Transverse colon (tissue), 4 donors: ENCODE data around the gene POLRMT.

Experiments
- CTCF ChIP-seq, 5 experiments: fragments of 200-600 bp in 3 of 5; fragments of 450-650 bp in 2 of 5; sonication (generic) in 3 of 5; IDR thresholded peaks; 1 replicate in 2 of 5; 2 replicates in 3 of 5; pipeline ENCODE4 v1.5.1; 2016 to 2017; ENCODE audit warnings: antibody characterized with exemption in 5 of 5, inconsistent platforms in 3 of 5, mild to moderate bottlenecking in 2 of 5, moderate library complexity in 1 of 5
- POLR2A ChIP-seq: fragments of 450-650 bp; IDR thresholded peaks from one replicate; pipeline ENCODE4 v1.6.1; 2016; ENCODE audit warnings: antibody characterized with exemption, mild to moderate bottlenecking, moderate library complexity
- POLR2AphosphoS5 ChIP-seq, 3 donors: sonication (generic); formaldehyde crosslinking; IDR thresholded peaks; one replicate each; pipeline ENCODE4 v1.6.1; 2016; ENCODE audit warnings: antibody characterized with exemption in 3 of 3

GRCh38 chr19:622666-623065 is 10.7 kb downstream of the POLRMT start:
- TF ChIP-seq CTCF (IDR thresholded peaks at IDR 0.05) (no peak), POLR2AphosphoS5 (IDR thresholded peaks at IDR 0.05) (no peak), POLR2A (no peak)
